Coronary artery (tissue), 2 donors: Measurements from ENCODE around the gene ITGAD.

ENCODE experiments used
- DNase-seq: peaks from one replicate; pipeline ENCODE4 v3.0.0-alpha.2; 2017; ENCODE audit warnings: low spot score
- H3K27ac ChIP-seq, 2 donors: fragments of 200-600 bp; sonication (generic); one replicate each; pipeline ENCODE4 v1.5.1; 2016 to 2019
- H3K4me3 ChIP-seq: fragments of 200-600 bp; sonication (generic); 2 replicates; pipeline ENCODE4 v1.5.1; 2016; ENCODE audit warnings: mild to moderate bottlenecking, moderate library complexity
- CTCF ChIP-seq: fragments of 200-600 bp; sonication (generic); IDR thresholded peaks from one replicate; pipeline ENCODE4 v1.5.1; 2019; ENCODE audit warnings: antibody characterized with exemption

ITGAD gene

GRCh38 chr16:31351942-31352325, 41.2 kb upstream of the ITGAD start:
- Histone ChIP-seq H3K27ac (peak overlapping the region in 1 of 2 donors; percentile 65), H3K4me3 (no peak overlapping the region)
- no peak for DNase-seq
- no peak for TF ChIP-seq CTCF

GRCh38 chr16:31352376-31353115, 40.6 kb upstream of the ITGAD start:
- Histone ChIP-seq H3K4me3 (no peak overlapping the region), H3K27ac (peak overlapping the region in 1 of 2 donors; percentile 65)
- DNase-seq = no peak
- TF ChIP-seq CTCF = no peak

- Histone ChIP-seq H3K4me3 (no peak within 1 kb of the TSS), H3K27ac (no peak within 1 kb of the TSS)
- DNase-seq = no peak
- no peak for TF ChIP-seq CTCF
These were observed 38.5 kb upstream of the ITGAD start, which contains the start of gene ITGAX for GRCh38 chr16:31354394-31355291. ITGAX (plus strand) TSS chr16:31355176; CDS start chr16:31355255, 79 bp downstream.

- TF ChIP-seq CTCF = no peak
- Histone ChIP-seq H3K27ac (no peak overlapping the region), H3K4me3 (no peak overlapping the region)
- DNase-seq = no peak
These were observed 37.6 kb upstream of the ITGAD start for GRCh38 chr16:31355431-31356100.

- no peak for TF ChIP-seq CTCF
- Histone ChIP-seq H3K27ac (no peak overlapping the region), H3K4me3 (no peak overlapping the region)
- no peak for DNase-seq
These were observed 36.4 kb upstream of the ITGAD start for GRCh38 chr16:31356566-31357323.

GRCh38 chr16:31357324-31358109, 35.6 kb upstream of the ITGAD start:
- H3K4me3 ChIP-seq = no peak overlapping the region
- TF ChIP-seq CTCF = no peak
- DNase-seq = no peak
- no peak overlapping the region for H3K27ac ChIP-seq
